HUDEP-2 (cell line): ENCODE data around the gene TCEAL4.

Experiments used
- DNase-seq, 76 experiments: peaks; one replicate each; lab custom pipeline; 2025; ENCODE audit not compliant: unreplicated experiment in 76 of 76; lab: John Stamatoyannopoulos, UW

Gene TCEAL4

DNA sequence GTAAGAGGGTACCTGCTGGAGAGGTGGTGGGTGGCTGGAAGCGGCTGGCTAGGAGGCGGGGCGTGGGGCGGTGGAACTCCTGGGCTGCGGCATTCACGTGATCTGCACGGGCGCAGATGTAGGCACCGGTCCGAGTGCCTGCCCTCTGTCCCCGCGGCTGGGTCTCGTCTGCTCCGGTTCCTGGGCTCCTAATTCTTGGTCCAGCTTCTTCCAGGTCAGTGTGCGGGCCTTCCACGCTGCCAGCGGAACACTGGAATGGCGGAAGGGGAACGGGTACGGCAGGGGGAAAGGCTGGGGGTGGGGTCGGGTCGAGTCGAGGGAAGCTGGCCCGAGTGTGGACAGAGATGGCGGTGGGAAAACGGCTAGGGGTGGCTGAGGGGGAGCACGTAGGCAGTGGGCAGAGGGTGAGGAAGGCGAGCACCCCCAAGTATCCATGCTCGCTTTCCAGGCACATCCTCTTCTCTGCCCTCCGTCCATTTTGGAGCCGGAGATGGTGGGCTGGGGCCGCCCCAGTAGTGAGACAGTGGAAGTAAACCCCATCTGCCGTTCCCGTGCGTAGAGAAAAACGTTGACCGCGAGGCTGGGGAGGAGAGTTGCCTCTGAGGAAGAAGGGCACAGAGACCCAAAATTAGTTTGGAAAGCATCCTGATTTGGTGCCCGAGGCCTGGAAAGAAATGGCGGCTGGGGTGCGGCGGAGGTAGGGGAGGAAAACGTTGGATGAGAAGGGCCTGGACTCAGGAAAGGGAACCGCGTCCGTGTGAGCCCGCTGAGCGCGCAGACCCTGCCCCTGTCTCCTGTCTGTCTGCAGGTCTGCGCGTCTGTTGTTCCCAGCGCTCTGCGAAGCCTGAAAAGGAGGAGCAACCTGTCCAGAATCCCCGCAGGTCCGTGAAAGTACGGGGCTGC is at the start of gene TCEAL4:
Gene TCEAL4 (plus strand): TSS at position 105 of the 903 bp plus-strand sequence. CDS start 1,161 bp downstream, outside the sequence.
- DNase-seq: peak in 32 of 76 experiments; percentile 0 to 35 (median 4)

GRCh38 chrX:103536071-103536470 is 49.2 kb upstream of the TCEAL4 start:
- no peak for DNase-seq

GRCh38 chrX:103536732-103537131 is 48.6 kb upstream of the TCEAL4 start:
- DNase-seq: no peak

DNA sequence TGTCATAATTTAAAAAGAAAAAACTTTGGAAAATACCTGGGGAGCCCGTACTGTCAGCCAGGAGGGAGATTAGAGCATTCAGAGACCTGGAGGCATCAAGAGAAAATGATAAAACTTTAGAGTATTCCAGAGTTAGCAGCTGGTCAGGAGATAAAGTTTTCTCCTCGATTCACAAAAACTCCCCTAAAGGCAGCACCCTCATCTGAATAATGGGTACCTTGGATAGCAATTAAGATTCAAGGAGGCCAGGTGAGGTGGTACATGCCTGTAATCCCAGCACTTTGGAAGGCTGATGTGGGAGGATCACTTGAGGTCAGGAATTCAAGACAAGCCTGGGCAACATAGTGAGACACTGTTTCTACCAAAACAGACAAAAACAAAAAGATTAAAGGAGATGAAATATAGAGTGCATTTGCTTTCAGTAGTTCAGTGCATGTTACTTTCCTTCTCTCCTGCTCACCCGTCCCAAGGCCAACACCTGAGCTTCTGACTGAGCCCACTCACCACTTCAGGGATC is 47.4 kb upstream of the TCEAL4 start:
- DNase-seq: no peak

DNA sequence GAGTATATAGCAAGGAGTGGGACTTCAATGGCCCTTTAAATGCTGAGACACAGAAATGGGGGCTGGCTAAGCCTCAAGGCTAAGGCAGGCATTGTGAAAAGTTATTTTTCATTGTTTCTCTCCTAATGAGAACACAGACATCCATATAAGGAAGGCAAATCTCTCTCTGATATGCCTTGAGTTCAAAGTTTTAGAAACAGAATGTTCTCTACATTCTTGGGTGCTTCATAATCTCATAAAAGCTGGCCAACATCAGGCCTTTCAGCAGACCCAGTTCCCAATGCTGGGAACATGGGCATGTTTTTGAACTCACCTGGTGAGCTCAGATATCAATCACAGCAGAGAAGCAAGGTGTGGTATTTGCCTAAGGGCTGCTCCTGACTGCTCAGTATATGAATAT is 46.6 kb upstream of the TCEAL4 start:
- no peak for DNase-seq

DNA sequence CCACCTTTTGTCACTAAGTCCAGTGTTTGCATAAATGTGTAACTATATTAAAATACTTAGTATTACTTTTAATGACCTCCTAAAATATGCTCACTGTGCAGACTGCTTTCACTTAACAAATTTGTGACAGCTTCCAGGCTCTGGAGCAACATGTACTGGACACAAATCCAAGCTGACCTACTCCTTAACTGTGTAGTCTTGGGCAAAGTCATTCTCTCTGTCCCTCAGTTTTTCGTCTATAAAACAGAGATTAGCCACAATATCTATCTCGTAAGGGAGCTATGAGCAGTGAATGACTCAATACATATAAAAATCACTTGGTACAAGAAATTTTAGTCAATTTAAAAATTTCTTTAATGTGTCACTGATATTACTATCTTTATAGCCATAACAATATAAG is 45.6 kb upstream of the TCEAL4 start:
- DNase-seq: no peak

DNA sequence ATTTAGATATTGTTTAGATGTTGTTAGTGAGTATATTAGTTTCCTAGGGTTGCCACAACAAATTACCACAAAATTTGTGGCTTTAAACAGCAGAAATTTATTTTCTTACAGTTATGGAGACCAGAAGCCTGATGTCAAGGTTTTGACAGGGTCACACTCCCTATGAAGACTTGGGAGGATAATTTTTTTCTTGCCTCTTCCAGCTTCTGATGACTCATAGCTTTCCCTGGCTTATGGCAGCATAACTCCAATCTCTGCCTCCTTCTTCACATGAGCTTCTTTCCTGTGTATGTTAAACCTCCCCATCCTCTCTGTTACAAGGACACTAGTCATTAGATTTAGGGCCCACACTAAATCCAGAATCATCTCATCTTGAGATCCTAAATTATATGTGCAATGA is 45.2 kb upstream of the TCEAL4 start:
- no peak for DNase-seq

- no peak for DNase-seq
Observed at GRCh38 chrX:103549916-103550315, 35.4 kb upstream of the TCEAL4 start.

DNA sequence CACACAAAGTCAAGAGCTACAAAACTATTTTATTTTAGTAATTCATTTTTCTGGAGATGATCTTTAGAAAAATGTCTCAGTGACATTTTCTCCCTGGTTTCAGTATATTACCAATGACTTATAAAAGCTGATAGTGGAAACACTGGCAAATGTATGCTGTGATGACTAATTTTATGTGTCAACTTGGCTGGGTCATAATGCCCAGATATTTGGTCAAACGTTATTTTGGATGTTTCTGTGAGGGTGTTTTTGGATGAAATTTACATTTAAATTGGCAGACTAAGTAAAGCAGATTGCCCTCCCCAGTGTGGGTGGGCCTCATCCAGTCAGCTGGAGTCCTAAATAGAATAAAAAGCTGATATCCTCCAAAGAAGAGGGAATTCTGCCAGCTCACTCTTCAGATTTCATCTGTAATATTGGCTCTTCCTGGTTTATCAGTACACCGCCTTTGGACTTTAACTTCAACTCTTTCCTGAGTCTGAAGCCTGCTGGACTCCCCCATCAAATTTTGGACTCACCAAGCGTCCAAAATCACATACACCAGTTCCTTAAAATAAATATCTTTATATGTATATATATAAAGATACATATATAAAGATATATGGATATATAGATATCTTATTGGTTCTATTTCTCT is 34.8 kb upstream of the TCEAL4 start:
- DNase-seq: no peak

- DNase-seq: no peak
Observed at GRCh38 chrX:103552236-103552635, 33.1 kb upstream of the TCEAL4 start.

- peak in 60 of 76 experiments; percentile 0 to 69 (median 26) for DNase-seq
Observed at GRCh38 chrX:103554687-103555424, 30.5 kb upstream of the TCEAL4 start.

DNA sequence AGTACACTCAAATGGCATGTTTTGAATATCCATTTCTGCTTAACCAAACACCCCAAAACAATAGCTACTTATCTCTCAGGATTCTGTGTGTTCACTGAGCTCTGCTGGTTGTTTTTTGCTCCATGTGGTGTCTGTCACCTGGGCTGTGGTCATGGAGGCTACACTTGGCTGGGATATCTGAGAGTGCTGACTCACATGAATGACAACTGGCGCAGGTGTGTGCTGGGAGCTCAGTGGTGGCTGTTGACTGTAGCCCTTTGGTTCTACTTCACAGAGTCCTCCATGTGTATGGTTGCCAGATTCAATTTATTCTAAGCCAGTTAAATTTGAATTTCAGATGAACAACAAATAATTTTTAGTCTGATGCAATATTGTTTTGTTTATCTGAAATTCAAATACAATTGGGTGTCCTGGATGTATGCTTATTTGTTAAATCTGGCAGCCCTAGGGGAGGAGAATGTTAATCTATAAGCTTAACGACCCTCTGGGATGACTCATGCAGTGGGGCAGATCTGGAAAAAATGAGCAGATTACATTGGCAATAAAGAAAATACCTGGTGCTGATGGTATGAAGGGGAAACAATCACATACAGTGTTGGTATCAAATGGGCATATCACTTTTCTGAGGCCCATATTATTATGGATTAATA is 28.2 kb upstream of the TCEAL4 start:
- DNase-seq: no peak

DNA sequence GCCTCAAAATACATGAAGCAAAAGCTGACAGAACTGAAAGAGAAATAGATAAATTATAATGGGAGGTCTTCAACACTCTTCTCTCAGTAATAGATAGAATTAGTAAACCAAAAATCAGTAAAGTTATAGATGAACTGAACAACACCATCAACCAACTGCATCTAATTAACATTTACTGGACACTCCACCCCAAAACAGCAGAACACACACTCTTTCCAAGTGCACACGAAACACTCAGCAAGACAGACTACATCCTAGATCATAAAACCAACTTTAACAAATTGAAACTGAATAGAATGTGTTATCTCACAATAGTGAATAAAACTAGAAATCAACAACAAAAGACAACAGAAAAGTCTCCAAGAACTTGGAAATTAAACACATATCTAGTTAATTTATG is 25.1 kb upstream of the TCEAL4 start:
- no peak for DNase-seq

GRCh38 chrX:103562801-103563200 is 22.5 kb upstream of the TCEAL4 start:
- no peak for DNase-seq

DNA sequence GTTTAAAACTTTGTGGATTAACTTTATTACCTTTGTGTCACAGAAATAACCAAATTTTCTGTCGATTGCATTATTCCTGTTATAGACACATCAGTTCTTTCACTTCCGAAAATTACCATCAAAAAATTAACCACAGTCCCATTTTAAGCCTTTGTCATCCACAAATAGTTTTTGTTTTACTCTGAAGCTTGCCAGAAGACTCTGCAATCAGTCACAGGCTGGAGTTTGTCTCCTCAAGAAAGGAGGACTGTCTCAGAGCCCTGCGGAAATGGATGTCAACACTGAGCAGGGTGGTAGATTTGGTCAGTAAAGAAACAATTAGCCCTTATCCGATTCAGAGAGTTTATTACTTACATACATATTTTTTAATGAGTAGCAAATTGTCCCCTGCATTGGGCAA is 20.1 kb upstream of the TCEAL4 start:
- no peak for DNase-seq

DNA sequence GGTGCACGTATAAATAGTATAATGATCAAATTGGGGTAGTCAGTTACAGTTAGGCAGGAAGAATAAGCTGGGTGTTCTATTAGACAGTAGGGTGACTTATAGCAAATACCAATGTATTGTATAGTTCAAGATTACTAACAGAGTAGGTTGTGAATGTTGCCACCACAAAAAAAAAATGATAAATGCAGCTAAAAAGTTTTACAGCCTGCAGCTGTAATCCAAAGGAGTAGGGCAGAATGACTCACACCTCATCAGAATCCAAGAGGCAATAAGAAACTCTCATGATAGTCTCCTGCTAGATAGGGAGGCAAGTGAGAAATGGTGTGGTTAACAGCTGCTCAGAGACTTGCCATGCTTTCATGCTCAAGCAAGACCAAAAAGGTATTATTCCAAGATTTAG is 19.6 kb upstream of the TCEAL4 start:
- no peak for DNase-seq

DNA sequence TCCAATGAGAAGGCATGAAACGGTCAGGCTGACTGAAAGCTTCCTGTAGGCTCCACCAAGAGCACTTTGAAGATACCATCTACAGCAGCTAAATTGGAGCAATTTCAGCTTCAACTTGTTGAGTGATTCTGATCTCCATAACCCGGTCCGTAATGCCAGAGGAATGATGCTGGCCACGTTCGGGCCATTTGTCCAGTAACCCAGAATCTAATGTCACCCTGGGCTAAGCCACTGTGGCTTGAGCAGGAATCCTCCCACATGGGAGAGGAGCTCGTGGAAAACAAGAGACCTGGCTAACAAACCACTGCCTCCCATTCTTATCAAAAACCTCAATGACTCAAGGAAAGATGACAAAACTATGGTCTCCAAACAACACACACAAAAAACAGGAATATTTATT is 14.2 kb upstream of the TCEAL4 start:
- DNase-seq: no peak

GRCh38 chrX:103571726-103572125 is 13.6 kb upstream of the TCEAL4 start:
- no peak for DNase-seq

DNA sequence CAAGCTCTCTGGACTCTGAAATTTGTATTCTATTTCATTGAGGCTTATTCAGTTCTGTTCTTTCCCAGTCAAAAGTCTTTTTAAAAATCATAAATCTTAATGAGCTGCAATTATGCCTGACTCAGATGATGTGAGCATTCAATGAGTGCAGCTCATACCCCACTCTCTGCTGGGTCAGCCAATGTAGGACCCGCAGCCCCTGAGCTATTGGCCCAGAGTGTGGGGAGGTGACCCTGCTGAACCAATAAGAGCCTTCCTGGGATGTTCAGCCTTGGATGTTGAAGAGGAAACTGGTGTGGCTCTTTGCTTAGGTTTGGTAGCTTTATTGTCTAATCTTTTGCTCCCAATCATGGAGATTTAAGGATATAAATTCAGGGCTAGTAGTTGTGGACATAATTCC is 12.1 kb upstream of the TCEAL4 start:
- no peak for DNase-seq

DNA sequence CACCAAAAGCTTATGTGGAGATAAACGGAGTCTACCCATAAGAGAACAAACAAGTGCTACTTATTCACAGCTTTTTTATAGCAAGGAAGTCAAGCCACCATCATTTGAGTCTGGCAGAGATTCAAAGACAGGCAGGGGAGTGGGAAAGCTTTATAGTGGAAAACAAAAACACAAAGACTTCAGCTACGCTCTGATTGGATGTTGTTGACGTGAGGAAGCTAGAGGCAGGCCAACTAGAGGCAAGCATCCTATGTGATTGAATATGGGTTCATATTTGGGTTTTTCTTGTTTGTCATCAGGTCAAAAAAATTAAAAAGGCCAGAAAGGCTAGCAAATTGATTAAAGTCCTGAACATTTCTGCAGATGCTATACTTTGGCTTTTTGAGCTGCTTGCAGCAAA is 719 bp upstream of the TCEAL4 start:
- DNase-seq: no peak

DNA sequence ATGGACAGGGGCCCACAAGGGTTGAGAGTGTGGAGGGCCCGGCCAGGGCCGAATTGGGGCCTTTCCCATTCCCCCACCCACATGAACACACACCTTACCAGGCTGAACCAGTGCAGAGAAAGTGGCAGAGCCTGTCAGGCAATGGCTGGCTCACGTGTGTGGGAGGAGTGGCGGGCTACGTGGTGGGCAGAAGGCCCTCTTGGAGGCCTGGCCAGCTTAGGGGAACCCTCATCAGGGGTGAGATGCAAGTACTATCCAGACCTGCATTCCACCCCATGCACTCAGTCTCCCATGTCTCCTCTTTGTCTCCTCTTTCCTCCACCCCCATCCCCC is 965 bp downstream of the TCEAL4 start:
- no peak for DNase-seq
